ENCODE results near the gene SLC10A1.
"Not testable (repeated sequence)": the region's sequence is repeated elsewhere in the genome, so short reads cannot be mapped to it uniquely, and the experiment has no call there.

SLC10A1 gene

GRCh38 chr14:69819607-69820006 lies 22.6 kb upstream of the SLC10A1 start:
- Histone ChIP-seq H2AFZ (ENCODE audit: low read depth, low read length) (no peak overlapping the region), H3K4me1 (ENCODE audit: insufficient read depth, low read length) (peaks cover 2% of the 10 kb centered on the region)

GRCh38 chr14:69818758-69819191 lies 21.7 kb upstream of the SLC10A1 start:
- Histone ChIP-seq H3K4me1 (ENCODE audit: insufficient read depth, low read length) (peaks cover 2% of the 10 kb centered on the region), H3K4me3 (ENCODE audit: low read length) (no peak overlapping the region), H3K27me3 (ENCODE audit: insufficient read depth, low read length) (no peaks in the 10 kb centered on the region), H3K36me3 (ENCODE audit: insufficient read depth, low read length) (no peaks in the 10 kb centered on the region), H3K9me3 (ENCODE audit: low read length) (no peaks in the 10 kb centered on the region), H2AFZ (ENCODE audit: low read depth, low read length) (no peak overlapping the region)

More at GRCh38 chr14:69819607-69820006, 22.6 kb upstream of the SLC10A1 start:
- Histone ChIP-seq H3K27me3 (ENCODE audit: insufficient read depth, low read length) (no peaks in the 10 kb centered on the region), H3K36me3 (ENCODE audit: insufficient read depth, low read length) (no peaks in the 10 kb centered on the region), H3K9me3 (ENCODE audit: low read length) (peaks cover under 1% of the 10 kb centered on the region), H3K4me3 (ENCODE audit: low read length) (no peak overlapping the region)

GRCh38 chr14:69816216-69816615 lies 19.2 kb upstream of the SLC10A1 start:
- no peak overlapping the region for H3K4me3 ChIP-seq (ENCODE audit: low read length)
- H3K4me1 ChIP-seq (ENCODE audit: insufficient read depth, low read length): peaks cover 2% of the 10 kb centered on the region
- H3K27me3 ChIP-seq (ENCODE audit: insufficient read depth, low read length): no peaks in the 10 kb centered on the region
- no peaks in the 10 kb centered on the region for H3K9me3 ChIP-seq (ENCODE audit: low read length)
- H2AFZ ChIP-seq (ENCODE audit: low read depth, low read length): no peak overlapping the region
- H3K36me3 ChIP-seq (ENCODE audit: insufficient read depth, low read length): no peaks in the 10 kb centered on the region

GRCh38 chr14:69815556-69815955 lies 18.5 kb upstream of the SLC10A1 start:
- no peak overlapping the region for H2AFZ ChIP-seq (ENCODE audit: low read depth, low read length)
- H3K27me3 ChIP-seq (ENCODE audit: insufficient read depth, low read length): no peaks in the 10 kb centered on the region
- no peak overlapping the region for H3K4me3 ChIP-seq (ENCODE audit: low read length)
- H3K4me1 ChIP-seq (ENCODE audit: insufficient read depth, low read length): peaks cover 2% of the 10 kb centered on the region
- no peaks in the 10 kb centered on the region for H3K36me3 ChIP-seq (ENCODE audit: insufficient read depth, low read length)
- H3K9me3 ChIP-seq (ENCODE audit: low read length): no peaks in the 10 kb centered on the region

- Histone ChIP-seq H3K4me1 (ENCODE audit: insufficient read depth, low read length) (peaks cover 2% of the 10 kb centered on the region), H3K27me3 (ENCODE audit: insufficient read depth, low read length) (no peaks in the 10 kb centered on the region), H2AFZ (ENCODE audit: low read depth, low read length) (no peak overlapping the region), H3K4me3 (ENCODE audit: low read length) (no peak overlapping the region), H3K9me3 (ENCODE audit: low read length) (no peaks in the 10 kb centered on the region), H3K36me3 (ENCODE audit: insufficient read depth, low read length) (no peaks in the 10 kb centered on the region)
Observed at GRCh38 chr14:69814397-69814796, 17.4 kb upstream of the SLC10A1 start.

- H3K36me3 ChIP-seq (ENCODE audit: insufficient read depth, low read length); H3K9me3 ChIP-seq (ENCODE audit: low read length); H3K4me1 ChIP-seq (ENCODE audit: insufficient read depth, low read length); H3K4me3 ChIP-seq (ENCODE audit: low read length); H3K27me3 ChIP-seq (ENCODE audit: insufficient read depth, low read length); H2AFZ ChIP-seq (ENCODE audit: low read depth, low read length): not testable (repeated sequence)
Observed at GRCh38 chr14:69813346-69813745, 16.3 kb upstream of the SLC10A1 start.

GRCh38 chr14:69812711-69813110 lies 15.7 kb upstream of the SLC10A1 start:
- Histone ChIP-seq H3K4me1 (ENCODE audit: insufficient read depth, low read length) (no peaks in the 10 kb centered on the region), H3K36me3 (ENCODE audit: insufficient read depth, low read length) (no peaks in the 10 kb centered on the region), H2AFZ (ENCODE audit: low read depth, low read length) (no peak overlapping the region), H3K9me3 (ENCODE audit: low read length) (no peaks in the 10 kb centered on the region), H3K27me3 (ENCODE audit: insufficient read depth, low read length) (no peaks in the 10 kb centered on the region), H3K4me3 (ENCODE audit: low read length) (no peak overlapping the region)

GRCh38 chr14:69811868-69812252 lies 14.8 kb upstream of the SLC10A1 start:
- no peak overlapping the region for H2AFZ ChIP-seq (ENCODE audit: low read depth, low read length)
- no peaks in the 10 kb centered on the region for H3K36me3 ChIP-seq (ENCODE audit: insufficient read depth, low read length)
- H3K27me3 ChIP-seq (ENCODE audit: insufficient read depth, low read length): no peaks in the 10 kb centered on the region
- H3K4me3 ChIP-seq (ENCODE audit: low read length): no peak overlapping the region
- H3K4me1 ChIP-seq (ENCODE audit: insufficient read depth, low read length): no peaks in the 10 kb centered on the region
- no peaks in the 10 kb centered on the region for H3K9me3 ChIP-seq (ENCODE audit: low read length)

GRCh38 chr14:69811227-69811867 lies 14.3 kb upstream of the SLC10A1 start:
- no peaks in the 10 kb centered on the region for H3K4me1 ChIP-seq (ENCODE audit: insufficient read depth, low read length)
- H3K27me3 ChIP-seq (ENCODE audit: insufficient read depth, low read length): no peaks in the 10 kb centered on the region
- no peak overlapping the region for H3K4me3 ChIP-seq (ENCODE audit: low read length)
- no peaks in the 10 kb centered on the region for H3K9me3 ChIP-seq (ENCODE audit: low read length)
- no peak overlapping the region for H2AFZ ChIP-seq (ENCODE audit: low read depth, low read length)
- H3K36me3 ChIP-seq (ENCODE audit: insufficient read depth, low read length): no peaks in the 10 kb centered on the region

GRCh38 chr14:69808919-69809808 lies 12.1 kb upstream of the SLC10A1 start:
- Histone ChIP-seq H3K36me3 (ENCODE audit: insufficient read depth, low read length) (no peaks in the 10 kb centered on the region), H2AFZ (ENCODE audit: low read depth, low read length) (no peak overlapping the region), H3K4me1 (ENCODE audit: insufficient read depth, low read length) (no peaks in the 10 kb centered on the region)

GRCh38 chr14:69807192-69807591 lies 10.2 kb upstream of the SLC10A1 start:
- no peak overlapping the region for H3K4me3 ChIP-seq (ENCODE audit: low read length)
- no peaks in the 10 kb centered on the region for H3K4me1 ChIP-seq (ENCODE audit: insufficient read depth, low read length)
- H3K36me3 ChIP-seq (ENCODE audit: insufficient read depth, low read length): no peaks in the 10 kb centered on the region
- no peaks in the 10 kb centered on the region for H3K27me3 ChIP-seq (ENCODE audit: insufficient read depth, low read length)
- H3K9me3 ChIP-seq (ENCODE audit: low read length): no peaks in the 10 kb centered on the region
- H2AFZ ChIP-seq (ENCODE audit: low read depth, low read length): no peak overlapping the region

More at GRCh38 chr14:69808919-69809808, 12.1 kb upstream of the SLC10A1 start:
- Histone ChIP-seq H3K27me3 (ENCODE audit: insufficient read depth, low read length) (no peaks in the 10 kb centered on the region), H3K9me3 (ENCODE audit: low read length) (no peaks in the 10 kb centered on the region), H3K4me3 (ENCODE audit: low read length) (no peak overlapping the region)

- H3K4me3 ChIP-seq (ENCODE audit: low read length): no peak overlapping the region
- no peaks in the 10 kb centered on the region for H3K4me1 ChIP-seq (ENCODE audit: insufficient read depth, low read length)
Observed at GRCh38 chr14:69804902-69805301, 7.9 kb upstream of the SLC10A1 start.

GRCh38 chr14:69803753-69804152 lies 6.7 kb upstream of the SLC10A1 start:
- Histone ChIP-seq H3K4me3 (ENCODE audit: low read length) (no peak overlapping the region), H3K36me3 (ENCODE audit: insufficient read depth, low read length) (no peaks in the 10 kb centered on the region), H3K9me3 (ENCODE audit: low read length) (no peaks in the 10 kb centered on the region), H3K27me3 (ENCODE audit: insufficient read depth, low read length) (no peaks in the 10 kb centered on the region), H2AFZ (ENCODE audit: low read depth, low read length) (no peak overlapping the region), H3K4me1 (ENCODE audit: insufficient read depth, low read length) (no peaks in the 10 kb centered on the region)

More at GRCh38 chr14:69804902-69805301, 7.9 kb upstream of the SLC10A1 start:
- Histone ChIP-seq H2AFZ (ENCODE audit: low read depth, low read length) (no peak overlapping the region), H3K36me3 (ENCODE audit: insufficient read depth, low read length) (no peaks in the 10 kb centered on the region), H3K27me3 (ENCODE audit: insufficient read depth, low read length) (no peaks in the 10 kb centered on the region), H3K9me3 (ENCODE audit: low read length) (no peaks in the 10 kb centered on the region)

All from neuron (in vitro differentiated cells).